ENCODE results near the gene RC3H2. TPM values are rescaled to one million over a fixed set of nuclear protein-coding genes. Genes with fewer than 3 reads are reported as not detected.

Gene RC3H2
- total RNA-seq = 10 to 100 TPM; 45.3 to 76.0 (median 59.8) TPM
- total RNA-seq (2013) = 71.7 TPM
- total RNA-seq = 91.4 to 221 (median 141) reads per million in 29 experiments

GRCh38 chr9:122904823-122905710, at the start of gene RC3H2:
Gene RC3H2 (minus strand): TSS chr9:122905359. CDS start chr9:122897509, 7,850 bp downstream.
- Mint-ChIP-seq H3K36me3 (peaks cover 9% of the 10 kb centered on the region), H3K9me3 (no peaks in the 10 kb centered on the region), H3K27me3 (no peaks in the 10 kb centered on the region), H3K27ac (peak within 1 kb of the TSS; percentile 93 to 97), H3K4me3 (peak within 1 kb of the TSS; percentile 88 to 92 (median 91)), H3K4me1 (peaks cover 18 to 45% (median 31%) of the 10 kb centered on the region in 3 donors)
- POLR2A ChIA-PET = interaction anchor here (0.6 to 3.3 kb wide), 6 partner anchors 9 to 434 kb away, joined by 3 to 23 read pairs (median 4); partner anchors contain the start of genes RABGAP1 (in 1 of the 2) and ZBTB26 (in 1 of the 2)
- H3K27me3 ChIP-seq (replicated peaks in 1 of 2; ENCODE audit: control insufficient read depth in 2 of 2, extremely low read depth in 1 of 2, insufficient read depth in 2 of 2, low read length in 1 of 2) = no peaks in the 10 kb centered on the region
- H3K4me3 ChIP-seq (ENCODE audit: control insufficient read depth in 1 of 2, extremely low read depth in 1 of 2, low read length in 1 of 2) = peak within 1 kb of the TSS; percentile 76 to 81
- H3K36me3 ChIP-seq (ENCODE audit: control insufficient read depth in 2 of 2, extremely low read depth in 1 of 2, insufficient read depth in 1 of 2, low read length in 1 of 2) = no peaks in the 10 kb centered on the region
- DNase-seq (peak; percentile 89 to 99 (median 96)), ATAC-seq (replicated peaks in 1 of 4) (peak; percentile 89 to 96 (median 94))
- H3K9me3 ChIP-seq = no peaks in the 10 kb centered on the region
- WGBS (ENCODE audit: insufficient coverage) = under 1% methylated on average over 61 of the region's 77 CpGs
- CTCF ChIA-PET = interaction anchor here in 1 of 2 donors (0.5 to 1.2 kb wide), 5 partner anchors 15 to 89 kb away, joined by 3 to 9 read pairs (median 4); partner anchors contain the start of genes RABGAP1 and ZBTB26
- H3K27ac ChIP-seq (ENCODE audit: low read length) = peak within 1 kb of the TSS; percentile 86
- peaks cover 17 to 18% of the 10 kb centered on the region in 2 experiments for H3K4me1 ChIP-seq (ENCODE audit: control insufficient read depth in 1 of 2, extremely low read depth in 1 of 2, insufficient read depth in 2 of 2, low read length in 2 of 2)

- no peaks in the 10 kb centered on the region for H3K9me3 ChIP-seq
- H3K9me3 Mint-ChIP-seq = no peaks in the 10 kb centered on the region
- no peak overlapping the region for H3K4me3 ChIP-seq (ENCODE audit: control insufficient read depth in 1 of 2, extremely low read depth in 1 of 2, low read length in 1 of 2)
- CTCF ChIA-PET = interaction anchor here in 1 of 2 donors (1.0 kb wide), 1 partner anchor 59 kb away, joined by 3 read pairs; no protein-coding TSS in a partner anchor
- POLR2A ChIA-PET = no interaction called here
- H3K4me1 ChIP-seq (ENCODE audit: control insufficient read depth in 1 of 2, extremely low read depth in 1 of 2, insufficient read depth in 2 of 2, low read length in 2 of 2) = no peaks in the 10 kb centered on the region
- H3K27ac Mint-ChIP-seq = no peak overlapping the region
- no peaks in the 10 kb centered on the region for H3K27me3 ChIP-seq (replicated peaks in 1 of 2; ENCODE audit: control insufficient read depth in 2 of 2, extremely low read depth in 1 of 2, insufficient read depth in 2 of 2, low read length in 1 of 2)
- DNase-seq (no peak), ATAC-seq (replicated peaks in 1 of 4) (no peak)
- peaks cover 23% of the 10 kb centered on the region for H3K36me3 Mint-ChIP-seq
- H3K27me3 Mint-ChIP-seq = no peaks in the 10 kb centered on the region
- H3K4me1 Mint-ChIP-seq = peaks cover 27 to 33% (median 30%) of the 10 kb centered on the region in 3 donors
- H3K36me3 ChIP-seq (ENCODE audit: control insufficient read depth in 2 of 2, extremely low read depth in 1 of 2, insufficient read depth in 1 of 2, low read length in 1 of 2) = peaks cover 0 to 3% of the 10 kb centered on the region in 2 donors
- no peak overlapping the region for H3K27ac ChIP-seq (ENCODE audit: low read length)
- H3K4me3 Mint-ChIP-seq = no peak overlapping the region
Observed at GRCh38 chr9:122954253-122954691, 49.1 kb upstream of the RC3H2 start.

GRCh38 chr9:122951056-122951455, 45.9 kb upstream of the RC3H2 start:
- ChIA-PET CTCF (interaction anchor here in 1 of 2 donors (0.7 kb wide), 1 partner anchor 16 kb away, joined by 5 read pairs; no protein-coding TSS in a partner anchor), POLR2A (no interaction called here)
- no peak overlapping the region for H3K27ac Mint-ChIP-seq
- peaks cover 49 to 52% (median 51%) of the 10 kb centered on the region in 3 donors for H3K4me1 Mint-ChIP-seq
- Histone ChIP-seq H3K4me3 (ENCODE audit: control insufficient read depth in 1 of 2, extremely low read depth in 1 of 2, low read length in 1 of 2) (no peak overlapping the region), H3K27ac (ENCODE audit: low read length) (no peak overlapping the region), H3K27me3 (replicated peaks in 1 of 2; ENCODE audit: control insufficient read depth in 2 of 2, extremely low read depth in 1 of 2, insufficient read depth in 2 of 2, low read length in 1 of 2) (no peaks in the 10 kb centered on the region), H3K4me1 (ENCODE audit: control insufficient read depth in 1 of 2, extremely low read depth in 1 of 2, insufficient read depth in 2 of 2, low read length in 2 of 2) (peaks cover 0 to 3% of the 10 kb centered on the region in 2 experiments), H3K9me3 (no peaks in the 10 kb centered on the region), H3K36me3 (ENCODE audit: control insufficient read depth in 2 of 2, extremely low read depth in 1 of 2, insufficient read depth in 1 of 2, low read length in 1 of 2) (peaks cover 0 to 5% of the 10 kb centered on the region in 2 donors)
- H3K9me3 Mint-ChIP-seq = no peaks in the 10 kb centered on the region
- H3K4me3 Mint-ChIP-seq = no peak overlapping the region
- ATAC-seq (replicated peaks in 1 of 4) (no peak), DNase-seq (no peak)
- no CpG with 5 or more reads among the region's 1 CpG for WGBS (ENCODE audit: insufficient coverage)
- H3K36me3 Mint-ChIP-seq = peaks cover 19% of the 10 kb centered on the region
- no peaks in the 10 kb centered on the region for H3K27me3 Mint-ChIP-seq

GRCh38 chr9:122950263-122950662, 45.1 kb upstream of the RC3H2 start:
- H3K27me3 ChIP-seq (replicated peaks in 1 of 2; ENCODE audit: control insufficient read depth in 2 of 2, extremely low read depth in 1 of 2, insufficient read depth in 2 of 2, low read length in 1 of 2) = no peaks in the 10 kb centered on the region
- Mint-ChIP-seq H3K9me3 (no peaks in the 10 kb centered on the region), H3K27me3 (no peaks in the 10 kb centered on the region), H3K27ac (no peak overlapping the region), H3K4me1 (peaks cover 54 to 58% (median 57%) of the 10 kb centered on the region in 3 donors), H3K36me3 (peaks cover 26% of the 10 kb centered on the region), H3K4me3 (no peak overlapping the region)
- no peak overlapping the region for H3K27ac ChIP-seq (ENCODE audit: low read length)
- H3K36me3 ChIP-seq (ENCODE audit: control insufficient read depth in 2 of 2, extremely low read depth in 1 of 2, insufficient read depth in 1 of 2, low read length in 1 of 2) = peaks cover 0 to 5% of the 10 kb centered on the region in 2 donors
- H3K9me3 ChIP-seq = no peaks in the 10 kb centered on the region
- ChIA-PET CTCF (no interaction called here), POLR2A (no interaction called here)
- no peak for ATAC-seq (replicated peaks in 1 of 4)
- DNase-seq = no peak
- WGBS (ENCODE audit: insufficient coverage) = no CpG with 5 or more reads among the region's 3 CpGs
- peaks cover 0 to 3% of the 10 kb centered on the region in 2 experiments for H3K4me1 ChIP-seq (ENCODE audit: control insufficient read depth in 1 of 2, extremely low read depth in 1 of 2, insufficient read depth in 2 of 2, low read length in 2 of 2)
- no peak overlapping the region for H3K4me3 ChIP-seq (ENCODE audit: control insufficient read depth in 1 of 2, extremely low read depth in 1 of 2, low read length in 1 of 2)

- Histone ChIP-seq H3K9me3 (no peaks in the 10 kb centered on the region), H3K36me3 (ENCODE audit: control insufficient read depth in 2 of 2, extremely low read depth in 1 of 2, insufficient read depth in 1 of 2, low read length in 1 of 2) (peaks cover 0 to 7% of the 10 kb centered on the region in 2 donors), H3K27ac (ENCODE audit: low read length) (no peak overlapping the region), H3K4me3 (ENCODE audit: control insufficient read depth in 1 of 2, extremely low read depth in 1 of 2, low read length in 1 of 2) (no peak overlapping the region), H3K4me1 (ENCODE audit: control insufficient read depth in 1 of 2, extremely low read depth in 1 of 2, insufficient read depth in 2 of 2, low read length in 2 of 2) (peaks cover 0 to 3% of the 10 kb centered on the region in 2 experiments), H3K27me3 (replicated peaks in 1 of 2; ENCODE audit: control insufficient read depth in 2 of 2, extremely low read depth in 1 of 2, insufficient read depth in 2 of 2, low read length in 1 of 2) (no peaks in the 10 kb centered on the region)
- Mint-ChIP-seq H3K27me3 (no peaks in the 10 kb centered on the region), H3K27ac (no peak overlapping the region), H3K36me3 (peaks cover 25% of the 10 kb centered on the region), H3K4me1 (peaks cover 53 to 55% (median 55%) of the 10 kb centered on the region in 3 donors), H3K4me3 (no peak overlapping the region), H3K9me3 (no peaks in the 10 kb centered on the region)
- ChIA-PET POLR2A (no interaction called here), CTCF (no interaction called here)
- DNase-seq (no peak), ATAC-seq (replicated peaks in 1 of 4) (no peak)
- WGBS (ENCODE audit: insufficient coverage) = 100% methylated on average over 1 of the region's 1 CpG
Observed at GRCh38 chr9:122949696-122950095, 44.5 kb upstream of the RC3H2 start.

GRCh38 chr9:122948313-122948712, 43.2 kb upstream of the RC3H2 start:
- Histone ChIP-seq H3K27ac (ENCODE audit: low read length) (no peak overlapping the region), H3K9me3 (no peaks in the 10 kb centered on the region)
- ATAC-seq (replicated peaks in 1 of 4) = no peak

More at GRCh38 chr9:122948313-122948712, 43.2 kb upstream of the RC3H2 start:
- no peak overlapping the region for H3K27ac Mint-ChIP-seq
- no CpG with 5 or more reads among the region's 3 CpGs for WGBS (ENCODE audit: insufficient coverage)
- H3K27me3 Mint-ChIP-seq = no peaks in the 10 kb centered on the region
- H3K4me3 Mint-ChIP-seq = peak overlapping the region in 1 of 3 donors; percentile 3
- Histone ChIP-seq H3K27me3 (replicated peaks in 1 of 2; ENCODE audit: control insufficient read depth in 2 of 2, extremely low read depth in 1 of 2, insufficient read depth in 2 of 2, low read length in 1 of 2) (no peaks in the 10 kb centered on the region), H3K36me3 (ENCODE audit: control insufficient read depth in 2 of 2, extremely low read depth in 1 of 2, insufficient read depth in 1 of 2, low read length in 1 of 2) (peaks cover 0 to 7% of the 10 kb centered on the region in 2 donors), H3K4me3 (ENCODE audit: control insufficient read depth in 1 of 2, extremely low read depth in 1 of 2, low read length in 1 of 2) (no peak overlapping the region), H3K4me1 (ENCODE audit: control insufficient read depth in 1 of 2, extremely low read depth in 1 of 2, insufficient read depth in 2 of 2, low read length in 2 of 2) (peaks cover 0 to 3% of the 10 kb centered on the region in 2 experiments)
- H3K36me3 Mint-ChIP-seq = peaks cover 25% of the 10 kb centered on the region
- no peaks in the 10 kb centered on the region for H3K9me3 Mint-ChIP-seq
- ChIA-PET CTCF (no interaction called here), POLR2A (interaction anchor here in 1 of 2 donors (1.1 kb wide), 2 partner anchors 35 to 44 kb away, joined by 3 to 6 read pairs; partner anchors contain the start of gene ZBTB6)
- DNase-seq = no peak
- peaks cover 48 to 54% (median 50%) of the 10 kb centered on the region in 3 donors for H3K4me1 Mint-ChIP-seq
